Measurements from ENCODE around the gene ADAMTS13. TPM values are rescaled to one million over a fixed set of nuclear protein-coding genes. Genes with fewer than 3 reads are reported as not detected.
"Not testable (repeated sequence)": the region's sequence is repeated elsewhere in the genome, so short reads cannot be mapped to it uniquely, and the experiment has no call there.

The ADAMTS13 gene
- polyA plus RNA-seq (2011; rRNA removed): 0.86 and 0.94 TPM in 2 replicates
- polyA minus RNA-seq (2011; rRNA and poly(A)+ RNA removed): 0.61 and 0.92 TPM in 2 replicates

DNA sequence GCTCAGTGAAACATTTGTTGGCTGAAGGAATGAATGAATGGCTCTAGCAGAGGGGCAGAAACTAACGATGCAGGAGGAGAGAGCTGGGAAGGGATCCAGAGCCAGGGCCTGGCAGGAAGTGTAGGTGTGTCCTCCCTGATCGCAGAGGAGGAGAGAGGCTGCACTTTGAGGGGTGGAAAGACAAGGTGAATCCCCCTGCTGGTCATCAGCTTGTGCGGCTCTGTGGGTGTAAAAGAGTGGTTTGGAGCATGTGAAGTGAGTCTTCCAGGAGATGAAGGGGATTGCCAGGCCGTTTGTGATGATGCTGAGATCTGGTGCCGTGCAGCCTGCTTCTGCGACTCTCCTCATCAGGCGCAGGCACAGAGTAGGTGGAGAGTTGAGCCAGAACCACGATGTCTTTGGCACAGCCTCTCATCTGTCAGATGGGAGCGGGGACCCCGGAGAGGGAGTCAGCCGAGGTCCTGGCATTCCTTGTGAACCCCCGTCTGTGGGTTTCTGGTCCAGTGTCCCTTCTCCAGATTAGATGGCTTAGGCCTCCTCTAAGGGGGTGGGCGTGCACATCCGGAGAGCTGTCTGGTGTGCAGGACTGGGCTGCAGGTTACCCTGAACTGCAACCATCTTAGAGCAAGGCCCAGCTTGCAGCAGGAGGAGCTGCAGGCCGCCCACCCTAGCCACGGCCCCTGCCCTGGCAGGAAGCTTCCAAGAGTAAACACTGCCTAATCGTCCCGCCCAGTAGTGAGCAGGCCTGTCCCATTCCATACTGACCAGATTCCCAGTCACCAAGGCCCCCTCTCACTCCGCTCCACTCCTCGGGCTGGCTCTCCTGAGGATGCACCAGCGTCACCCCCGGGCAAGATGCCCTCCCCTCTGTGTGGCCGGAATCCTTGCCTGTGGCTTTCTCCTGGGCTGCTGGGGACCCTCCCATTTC is at the start of gene ADAMTS13:
Gene ADAMTS13 (plus strand): TSS at position 753 of the 928 bp plus-strand sequence. CDS start 77 bp downstream, at position 830.
- ChIA-PET CTCF (no interaction called here), POLR2A (no interaction called here)
- no peak within 1 kb of the TSS for H3K27ac ChIP-seq (ENCODE audit: low read depth, low read length)
- no peak within 1 kb of the TSS for H3K4me3 ChIP-seq (ENCODE audit: low read depth, low read length)
- H3K9me3 ChIP-seq (ENCODE audit: control insufficient read depth, insufficient read depth, low read length): peaks cover 2% of the 10 kb centered on the region; the same call in 1 of the 2 replicates
- TF ChIP-seq, protein P1, sequence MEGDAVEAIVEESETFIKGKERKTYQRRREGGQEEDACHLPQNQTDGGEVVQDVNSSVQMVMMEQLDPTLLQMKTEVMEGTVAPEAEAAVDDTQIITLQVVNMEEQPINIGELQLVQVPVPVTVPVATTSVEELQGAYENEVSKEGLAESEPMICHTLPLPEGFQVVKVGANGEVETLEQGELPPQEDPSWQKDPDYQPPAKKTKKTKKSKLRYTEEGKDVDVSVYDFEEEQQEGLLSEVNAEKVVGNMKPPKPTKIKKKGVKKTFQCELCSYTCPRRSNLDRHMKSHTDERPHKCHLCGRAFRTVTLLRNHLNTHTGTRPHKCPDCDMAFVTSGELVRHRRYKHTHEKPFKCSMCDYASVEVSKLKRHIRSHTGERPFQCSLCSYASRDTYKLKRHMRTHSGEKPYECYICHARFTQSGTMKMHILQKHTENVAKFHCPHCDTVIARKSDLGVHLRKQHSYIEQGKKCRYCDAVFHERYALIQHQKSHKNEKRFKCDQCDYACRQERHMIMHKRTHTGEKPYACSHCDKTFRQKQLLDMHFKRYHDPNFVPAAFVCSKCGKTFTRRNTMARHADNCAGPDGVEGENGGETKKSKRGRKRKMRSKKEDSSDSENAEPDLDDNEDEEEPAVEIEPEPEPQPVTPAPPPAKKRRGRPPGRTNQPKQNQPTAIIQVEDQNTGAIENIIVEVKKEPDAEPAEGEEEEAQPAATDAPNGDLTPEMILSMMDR (IDR thresholded peaks at IDR 0.05; ENCODE audit: low read depth, low read length): peak; percentile 35
- no peak for DNase-seq (ENCODE audit: low read depth, low spot score)
- H3K27me3 ChIP-seq (ENCODE audit: control insufficient read depth, insufficient read depth, low read length): peaks cover 12% of the 10 kb centered on the region

DNA sequence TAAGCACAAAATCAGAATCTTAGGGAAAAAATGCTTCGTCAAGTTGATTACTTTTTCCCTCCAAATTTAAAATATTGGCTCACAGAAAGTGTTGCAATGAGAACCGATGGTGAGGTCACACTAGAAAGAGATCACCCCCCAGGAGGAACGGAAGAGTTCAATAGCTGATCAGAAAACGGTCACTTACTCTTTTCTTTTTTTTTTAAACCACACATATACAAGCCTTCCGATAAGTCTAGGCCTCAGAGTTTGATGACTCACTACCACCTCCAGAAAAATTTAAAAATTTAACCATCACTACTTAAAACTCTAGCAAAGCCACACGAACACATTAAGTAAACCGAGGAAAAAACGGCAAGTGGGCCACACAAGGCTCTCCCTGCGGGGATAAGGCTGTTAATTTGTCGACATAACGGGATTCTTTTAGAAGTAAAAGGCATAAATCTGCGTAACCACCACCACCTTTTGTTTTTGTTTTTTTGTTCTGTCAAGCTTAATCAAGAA is 47.5 kb upstream of the ADAMTS13 start:
- ChIA-PET CTCF (no interaction called here), POLR2A (interaction anchor here (0.6 to 1.9 kb wide), 5 partner anchors 11 to 986 kb away, joined by 3 to 9 read pairs (median 7); partner anchors contain the start of genes MED22, RPL7A, SURF1 and SURF2)
- Histone ChIP-seq H3K4me3 (ENCODE audit: low read depth, low read length) (peak overlapping the region; percentile 73), H3K9me3 (ENCODE audit: control insufficient read depth, insufficient read depth, low read length) (peaks cover 6% of the 10 kb centered on the region), H3K27me3 (ENCODE audit: control insufficient read depth, insufficient read depth, low read length) (no peaks in the 10 kb centered on the region), H3K27ac (ENCODE audit: low read depth, low read length) (peak overlapping the region; percentile 80)
- no peak for DNase-seq (ENCODE audit: low read depth, low spot score)
- TF ChIP-seq, protein P1 (IDR thresholded peaks at IDR 0.05; ENCODE audit: low read depth, low read length): no peak

DNA sequence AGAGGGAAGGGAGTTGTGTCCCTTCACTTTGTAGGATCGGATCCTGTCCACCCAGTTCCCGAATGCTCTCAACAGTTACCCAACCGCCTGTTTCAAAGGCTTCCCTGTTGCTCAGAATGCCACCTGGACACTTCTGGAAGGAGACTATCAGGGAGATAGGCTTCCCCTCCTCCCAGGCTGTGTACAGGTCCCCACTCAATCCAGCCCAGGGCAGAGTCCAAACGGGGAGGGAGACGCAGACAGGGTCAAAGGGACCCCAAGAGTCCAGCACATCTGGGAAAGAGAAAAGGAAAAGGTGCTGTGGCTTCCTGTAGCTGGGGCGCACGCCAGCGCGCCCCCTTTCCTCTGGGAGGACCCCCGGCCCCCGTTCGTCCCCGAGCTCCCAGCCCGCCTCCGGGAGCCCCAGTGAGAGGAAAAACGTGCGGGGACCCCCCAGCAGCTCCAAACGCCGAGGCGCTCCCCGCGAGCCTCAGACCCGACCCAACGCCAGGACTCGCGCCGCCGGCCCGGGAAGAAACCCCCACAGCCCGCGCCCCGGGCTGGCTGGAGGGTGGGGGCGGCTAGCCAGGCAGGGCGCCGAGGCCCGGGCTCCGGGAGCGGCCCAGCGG is 46.9 kb upstream of the ADAMTS13 start:
- TF ChIP-seq, protein P1 (IDR thresholded peaks at IDR 0.05; ENCODE audit: low read depth, low read length): no peak
- H3K27me3 ChIP-seq (ENCODE audit: control insufficient read depth, insufficient read depth, low read length): no peaks in the 10 kb centered on the region
- peak overlapping the region; percentile 73 for H3K4me3 ChIP-seq (ENCODE audit: low read depth, low read length)
- H3K9me3 ChIP-seq (ENCODE audit: control insufficient read depth, insufficient read depth, low read length): peaks cover 6% of the 10 kb centered on the region
- DNase-seq (ENCODE audit: low read depth, low spot score): no peak
- ChIA-PET CTCF (no interaction called here), POLR2A (interaction anchor here (0.6 to 1.9 kb wide), 5 partner anchors 11 to 986 kb away, joined by 3 to 9 read pairs (median 7); partner anchors contain the start of genes MED22, RPL7A, SURF1 and SURF2)
- H3K27ac ChIP-seq (ENCODE audit: low read depth, low read length): peak overlapping the region; percentile 80

DNA sequence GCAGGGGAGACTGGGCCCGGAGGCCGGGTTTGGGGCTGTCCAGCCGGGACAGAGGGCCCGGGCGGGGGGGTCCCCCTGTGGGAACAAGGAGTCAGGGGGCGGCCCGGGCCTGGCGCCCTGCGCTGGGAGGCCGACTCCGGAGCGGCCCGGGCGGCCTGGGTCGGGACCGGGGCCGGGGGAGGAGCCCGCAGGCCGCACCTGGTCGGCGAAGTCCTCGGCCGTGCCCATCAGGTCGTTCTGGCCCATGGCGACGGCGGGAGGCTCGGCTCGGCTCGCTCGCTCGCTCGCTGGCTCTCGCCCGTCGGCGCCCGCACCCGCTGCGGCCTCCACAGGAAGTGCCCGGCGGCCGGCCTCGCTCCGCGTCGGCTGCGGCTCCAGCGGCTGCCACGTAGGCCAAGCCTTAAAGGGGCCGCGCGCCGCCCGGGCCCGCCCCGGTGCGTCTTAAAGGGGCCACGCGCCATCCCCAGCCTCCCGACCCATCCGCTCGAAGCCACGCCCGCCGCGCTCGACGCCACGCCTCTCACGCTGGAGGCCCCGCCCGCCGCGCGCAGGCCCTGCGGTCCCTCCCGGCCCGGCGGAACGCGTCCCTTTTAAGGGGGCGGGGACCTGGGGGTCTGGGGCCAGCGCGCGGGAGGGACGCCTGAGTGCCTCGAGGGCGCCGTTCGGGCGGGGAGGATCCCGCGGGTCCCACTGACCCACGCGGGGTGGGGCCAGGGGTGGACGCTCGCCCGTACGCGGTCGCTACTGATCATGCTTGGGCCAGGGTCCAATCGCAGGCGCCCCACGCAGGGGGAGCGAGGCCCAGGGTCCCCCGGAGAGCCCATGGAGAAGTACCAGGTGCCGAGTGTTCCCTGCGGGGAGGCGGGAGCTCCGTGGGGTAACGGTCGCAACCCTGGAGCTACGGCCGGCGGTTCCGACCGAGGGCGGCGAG is 46.2 kb upstream of the ADAMTS13 start, which contains the start of the genes STKLD1 and SURF4:
Gene STKLD1 (plus strand): TSS at position 643 of the 931 bp plus-strand sequence. CDS start 108 bp downstream, at position 751.
Gene SURF4 (minus strand): TSS at position 337 of the 931 bp plus-strand sequence. CDS start 91 bp downstream, at position 246.
- CTCF ChIA-PET: interaction anchor here (0.5 to 1.7 kb wide), 3 partner anchors 19 to 475 kb away, joined by 3 to 4 read pairs (median 4); no protein-coding TSS in a partner anchor
- POLR2A ChIA-PET: interaction anchor here (0.6 to 1.8 kb wide), 4 partner anchors 26 to 42 kb away, joined by 3 to 9 read pairs (median 6); partner anchors contain the start of genes MED22 and RPL7A
- TF ChIP-seq, protein P1 (IDR thresholded peaks at IDR 0.05; ENCODE audit: low read depth, low read length): no peak

DNA sequence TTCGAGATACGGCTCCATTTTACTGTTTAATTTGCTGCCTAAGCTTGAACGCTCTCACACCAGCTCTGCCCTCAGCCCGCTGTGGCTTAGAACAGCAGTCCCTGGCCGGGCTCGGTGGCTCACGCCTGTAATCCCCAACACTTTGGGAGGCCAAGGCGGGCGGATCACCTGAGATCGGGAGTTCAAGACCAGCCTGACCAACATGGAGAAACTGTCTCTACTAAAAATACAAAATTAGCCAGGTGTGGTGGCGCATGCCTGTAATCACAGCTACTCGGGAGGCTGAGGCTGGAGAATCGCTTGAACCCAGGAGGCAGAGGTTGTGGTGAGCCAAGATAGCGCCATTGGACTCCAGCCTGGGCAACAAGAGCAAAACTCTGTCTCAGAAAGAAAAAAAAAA is 44.9 kb upstream of the ADAMTS13 start:
- not testable (repeated sequence) for H3K27me3 ChIP-seq (ENCODE audit: control insufficient read depth, insufficient read depth, low read length); H3K27ac ChIP-seq (ENCODE audit: low read depth, low read length); DNase-seq (ENCODE audit: low read depth, low spot score); H3K4me3 ChIP-seq (ENCODE audit: low read depth, low read length); H3K9me3 ChIP-seq (ENCODE audit: control insufficient read depth, insufficient read depth, low read length)
- ChIA-PET CTCF (interaction anchor here (0.9 to 1.7 kb wide), 3 partner anchors 18 to 61 kb away, joined by 3 to 4 read pairs (median 4); no protein-coding TSS in a partner anchor), POLR2A (interaction anchor here (0.8 to 1.1 kb wide), 3 partner anchors 29 to 347 kb away, joined by 3 to 6 read pairs (median 4); partner anchors contain the start of genes CACFD1, GTF3C5, MED22 and RPL7A)

More for the DNA sequence above, 46.2 kb upstream of the ADAMTS13 start, which contains the start of the genes STKLD1 and SURF4:
- Histone ChIP-seq H3K27me3 (ENCODE audit: control insufficient read depth, insufficient read depth, low read length) (no peaks in the 10 kb centered on the region), H3K9me3 (ENCODE audit: control insufficient read depth, insufficient read depth, low read length) (peaks cover 6% of the 10 kb centered on the region), H3K4me3 (ENCODE audit: low read depth, low read length) (peak within 1 kb of the TSS; percentile 73), H3K27ac (ENCODE audit: low read depth, low read length) (peak within 1 kb of the TSS; percentile 80)
- DNase-seq (ENCODE audit: low read depth, low spot score): peak; percentile 79
